A549 (cell line): ENCODE data around the gene PCOLCE2. TPM values are rescaled to one million over a fixed set of nuclear protein-coding genes. Genes with fewer than 3 reads are reported as not detected.
A peak's percentile ranks its signal among the peaks of the same experiment; 100 is the strongest.

ENCODE experiments used
- ATAC-seq, 2 experiments: fragments of 200-7000 bp in 1 of 2; fragments of >200 bp in 1 of 2; cut with Nextera tagmentation in 1 of 2; cut with Tn5 transposase in 1 of 2; 3 replicates each; pipeline versions ENCODE4 v1.8.0 to v1.9.1; 2018 to 2020; ENCODE audit warnings: mild to moderate bottlenecking in 1 of 2, moderate library complexity in 1 of 2
- CTCF ChIA-PET: fragments of 300-600 bp; sonication (Branson Sonifier 250); formaldehyde crosslinking; extraction: SDS; loops from one replicate; lab custom pipeline; 2021; ENCODE audit warnings: antibody characterized with exemption, inconsistent platforms; lab: Yijun Ruan, JAX
- POLR2A ChIA-PET: fragments of 350-600 bp; formaldehyde crosslinking; extraction: SDS; loops from one replicate; lab custom pipeline; 2021; ENCODE audit warnings: antibody characterized with exemption, inconsistent platforms; lab: Yijun Ruan, JAX
- DNase-seq, 2 experiments: peaks; one replicate each; pipeline versions ENCODE4 v3.0.0 to v3.0.0-alpha.2; 2011 to 2016; ENCODE audit warnings: low read depth in 1 of 2, low spot score in 1 of 2
- FAIRE-seq: peaks from 2 replicates; lab custom pipeline; 2011; peaks lifted over from hg19 to GRCh38; lab: Jason Lieb, UNC
- H3K27ac ChIP-seq, 2 experiments: fragments of >200 bp; sonication (Bioruptor Twin); formaldehyde crosslinking; 3 replicates each; pipeline ENCODE4 v1.5.1; 2016 to 2017
- H3K4me1 ChIP-seq: fragments of >200 bp; sonication (Bioruptor Twin); formaldehyde crosslinking; 3 replicates; pipeline ENCODE4 v1.6.1; 2016
- H3K4me2 ChIP-seq: fragments of >200 bp; sonication (Bioruptor Twin); formaldehyde crosslinking; 3 replicates; pipeline ENCODE4 v1.6.1; 2016
- H3K4me3 ChIP-seq: fragments of >200 bp; sonication (Bioruptor Twin); formaldehyde crosslinking; 3 replicates; pipeline ENCODE4 v1.5.1; 2016
- H3K9me3 ChIP-seq: fragments of >200 bp; sonication (Bioruptor Twin); formaldehyde crosslinking; 3 replicates; pipeline ENCODE4 v1.6.1; 2016
- ATOH8 ChIP-seq: fragments of 250-450 bp; sonication (Bioruptor Pico); IDR thresholded peaks from 2 replicates; pipeline ENCODE4 v1.5.0; 2020; ENCODE audit warnings: low read depth, mild to moderate bottlenecking, moderate library complexity
- BHLHE40 ChIP-seq: IDR thresholded peaks from 2 replicates; pipeline ENCODE4 v1.6.1; 2012; ENCODE audit warnings: low read depth, low read length, inconsistent platforms
- CBX2 ChIP-seq: fragments of 200-600 bp; sonication (generic); IDR thresholded peaks from 2 replicates; pipeline ENCODE4 v1.6.1; 2016; ENCODE audit warnings: low read depth, mild to moderate bottlenecking, borderline replicate concordance
- CBX8 ChIP-seq: fragments of 200-600 bp; sonication (generic); IDR thresholded peaks from 2 replicates; pipeline ENCODE4 v1.6.1; 2016
- CEBPB ChIP-seq, 2 experiments: fragments of >200 bp in 1 of 2; sonication (Bioruptor Twin) in 1 of 2; formaldehyde crosslinking in 1 of 2; IDR thresholded peaks; 2 replicates each; pipeline ENCODE4 v1.6.1; 2012 to 2016
- CHD4 ChIP-seq: fragments of 200-600 bp; sonication (generic); IDR thresholded peaks from 2 replicates; pipeline ENCODE4 v1.6.1; 2016; ENCODE audit warnings: antibody characterized with exemption, mild to moderate bottlenecking, borderline replicate concordance
- EHF ChIP-seq: fragments of 250-450 bp; sonication (Bioruptor Pico); IDR thresholded peaks from 2 replicates; pipeline ENCODE4 v1.5.0; 2020; ENCODE audit warnings: mild to moderate bottlenecking
- EP300 ChIP-seq, 2 experiments: fragments of >200 bp; sonication (Bioruptor Twin); formaldehyde crosslinking; IDR thresholded peaks; 2 replicates in 1 of 2; 3 replicates in 1 of 2; pipeline ENCODE4 v1.6.1; 2016 to 2017
- ESRRA ChIP-seq: fragments of 150-350 bp; IDR thresholded peaks from 2 replicates; pipeline ENCODE4 v1.6.1; 2014; ENCODE audit warnings: mild to moderate bottlenecking, low read length, borderline replicate concordance
- FOSB ChIP-seq: fragments of 250-450 bp; sonication (Bioruptor Pico); IDR thresholded peaks from 2 replicates; pipeline ENCODE4 v1.5.0; 2020; ENCODE audit warnings: mild to moderate bottlenecking, moderate library complexity
- FOSL2 ChIP-seq, 2 experiments: fragments of 450-650 bp in 1 of 2; fragments of >200 bp in 1 of 2; sonication (Bioruptor Twin) in 1 of 2; formaldehyde crosslinking; IDR thresholded peaks; 2 replicates each; pipeline versions ENCODE4 v1.5.0 to v1.6.1; 2016 to 2020; ENCODE audit warnings: mild to moderate bottlenecking in 1 of 2, moderate library complexity in 1 of 2
- FOXS1 ChIP-seq: fragments of 250-450 bp; sonication (Bioruptor Pico); IDR thresholded peaks from 2 replicates; pipeline ENCODE4 v1.5.0; 2020; ENCODE audit warnings: mild to moderate bottlenecking, moderate library complexity
- GATA3 ChIP-seq: IDR thresholded peaks from 2 replicates; pipeline ENCODE4 v1.6.1; 2012; ENCODE audit warnings: borderline replicate concordance
- HDAC2 ChIP-seq: fragments of 200-600 bp; sonication (generic); IDR thresholded peaks from 2 replicates; pipeline ENCODE4 v1.6.1; 2016
- HES2 ChIP-seq: fragments of >200 bp; sonication (Bioruptor Twin); formaldehyde crosslinking; IDR thresholded peaks from 2 replicates; pipeline ENCODE4 v1.6.1; 2016
- HEYL ChIP-seq: fragments of 250-450 bp; sonication (Bioruptor Pico); IDR thresholded peaks from 2 replicates; pipeline ENCODE4 v1.8.0; 2021; ENCODE audit warnings: mild to moderate bottlenecking, moderate library complexity
- HOXA7 ChIP-seq: fragments of 250-450 bp; sonication (Bioruptor Pico); IDR thresholded peaks from 2 replicates; pipeline ENCODE4 v1.5.0; 2020; ENCODE audit warnings: mild to moderate bottlenecking, moderate library complexity
- HOXB13 ChIP-seq: fragments of 250-450 bp; sonication (Bioruptor Pico); IDR thresholded peaks from 2 replicates; pipeline ENCODE4 v1.5.0; 2020; ENCODE audit warnings: low read depth, mild to moderate bottlenecking, moderate library complexity
- JUN ChIP-seq, 2 experiments: fragments of >200 bp; sonication (Bioruptor Twin); formaldehyde crosslinking; IDR thresholded peaks; 2 replicates in 1 of 2; 3 replicates in 1 of 2; pipeline ENCODE4 v1.6.1; 2016 to 2017
- JUNB ChIP-seq: fragments of >200 bp; sonication (Bioruptor Twin); formaldehyde crosslinking; IDR thresholded peaks from 2 replicates; pipeline ENCODE4 v1.6.1; 2016
- PHF8 ChIP-seq: fragments of 200-600 bp; sonication (generic); IDR thresholded peaks from 2 replicates; pipeline ENCODE4 v1.6.1; 2016; ENCODE audit warnings: low read depth, mild to moderate bottlenecking, antibody characterized with exemption, moderate library complexity, borderline replicate concordance
- REST ChIP-seq: fragments of 200-600 bp; sonication (generic); IDR thresholded peaks from 2 replicates; pipeline ENCODE4 v1.6.1; 2016; ENCODE audit warnings: antibody characterized with exemption, mild to moderate bottlenecking, moderate library complexity
- SREBF2 ChIP-seq: fragments of 450-650 bp; IDR thresholded peaks from 2 replicates; pipeline ENCODE4 v1.6.1; 2014; ENCODE audit warnings: mild to moderate bottlenecking, moderate library complexity
- TFCP2L1 ChIP-seq: fragments of 250-450 bp; sonication (Bioruptor Pico); IDR thresholded peaks from 2 replicates; pipeline ENCODE4 v1.5.0; 2021; ENCODE audit warnings: mild to moderate bottlenecking
- USF2 ChIP-seq: fragments of 450-650 bp; IDR thresholded peaks from 2 replicates; pipeline ENCODE4 v1.6.1; 2014; ENCODE audit warnings: antibody characterized with exemption
- ZFP36 ChIP-seq: fragments of 450-650 bp; IDR thresholded peaks from 2 replicates; pipeline ENCODE4 v1.6.1; 2014; ENCODE audit warnings: borderline replicate concordance; ENCODE audit not compliant: partially characterized antibody
- WGBS: methylation state at CpG from one replicate; pipeline ENCODE4 v1.1.6; 2017; ENCODE audit errors: missing lambda C conversion rate; 5-methylcytosine and 5-hydroxymethylcytosine counted together
- polyA plus RNA-seq, 4 experiments: library from polyadenylated mRNA; depleted of rRNA in 3 of 4; stranded (reverse); fragments of >200 nt; fragmentation: RNase III in 1 of 4; extraction: RNeasy Plus Mini Kit Qiagen cat#74134 plus additional on column Dnase treatment in 1 of 4; gene quantifications; 2 replicates in 3 of 4; 3 replicates in 1 of 4; pipeline ENCODE4 v1.2.3, GENCODE V29; 2011 to 2017

PCOLCE2 gene
- polyA plus RNA-seq, 2 of the 4 experiments (the other 2 are of a cell fraction), result 41.0 to 43.9 TPM

GRCh38 chr3:142809259-142809658 is 79.6 kb downstream of the PCOLCE2 start:
- POLR2A ChIA-PET, result no interaction called here
- no peak for DNase-seq
- TF ChIP-seq ZFP36, result no peak
- TF ChIP-seq HDAC2, result no peak
- TF ChIP-seq FOSL2 (IDR thresholded peaks at IDR 0.05), result no peak
- no peak for TF ChIP-seq FOSL2 (CRISPR knock-in tag; IDR thresholded peaks at IDR 0.05)
- no peak for TF ChIP-seq HOXB13 (CRISPR knock-in tag)
- TF ChIP-seq HEYL (CRISPR knock-in tag), result no peak
- TF ChIP-seq BHLHE40, result no peak
- TF ChIP-seq SREBF2, result no peak
- TF ChIP-seq REST, result no peak
- no peak for TF ChIP-seq TFCP2L1
- TF ChIP-seq CBX8, result no peak
- TF ChIP-seq ATOH8 (CRISPR knock-in tag), result no peak
- no peak for TF ChIP-seq ESRRA
- no peak for TF ChIP-seq FOSB (CRISPR knock-in tag)
- TF ChIP-seq FOXS1 (CRISPR knock-in tag), result no peak
- no peak for TF ChIP-seq CEBPB (IDR thresholded peaks at IDR 0.05)
- TF ChIP-seq HOXA7, result no peak
- TF ChIP-seq JUNB, result no peak
- no peak for TF ChIP-seq CHD4
- no peak for TF ChIP-seq CBX2
- no peak for TF ChIP-seq PHF8
- TF ChIP-seq, all 56 proteins: peak for 0
- Histone ChIP-seq H3K4me1 (peaks cover 13% of the 10 kb centered on the region; the same call in 2 of the 3 replicates), H3K27ac (peak overlapping the region in 1 of 2 experiments; percentile 81; a peak in 3 of 6 replicates), H3K4me3 (no peak overlapping the region), H3K4me2 (no peak overlapping the region), H3K9me3 (no peaks in the 10 kb centered on the region)
- CTCF ChIA-PET, result interaction anchor here (0.8 to 4.7 kb wide), 8 partner anchors 8 to 222 kb away, joined by 3 to 33 read pairs (median 4); partner anchors contain the start of gene TRPC1
- FAIRE-seq, result no peak
- WGBS, result 94% methylated on average over 3 of the region's 3 CpGs
- no peak for ATAC-seq

- Histone ChIP-seq H3K4me2 (peak overlapping the region; percentile 15; the same call in 2 of the 3 replicates), H3K4me3 (no peak overlapping the region), H3K27ac (peak overlapping the region; percentile 58 to 81; a peak in 5 of 6 replicates), H3K4me1 (peaks cover 13% of the 10 kb centered on the region; the same call in 2 of the 3 replicates), H3K9me3 (no peaks in the 10 kb centered on the region)
- peak; percentile 32 to 68 for DNase-seq
- CTCF ChIA-PET, result interaction anchor here (1.5 to 4.7 kb wide), 5 partner anchors 9 to 221 kb away, joined by 3 to 33 read pairs (median 4); partner anchors contain the start of gene TRPC1
- WGBS, result 65% methylated on average over 9 of the region's 9 CpGs
- POLR2A ChIA-PET, result no interaction called here
- peak; percentile 93 to 98 for ATAC-seq
- FAIRE-seq, result no peak
- no peak for TF ChIP-seq JUNB
- no peak for TF ChIP-seq REST
- TF ChIP-seq SREBF2, result no peak
- TF ChIP-seq CEBPB (IDR thresholded peaks at IDR 0.05), result peak in 1 of 2 experiments; percentile 42; a peak in 1 of 4 replicates
- TF ChIP-seq EHF (CRISPR knock-in tag), result no peak
- TF ChIP-seq USF2, result peak; percentile 51
- TF ChIP-seq FOSL2 (IDR thresholded peaks at IDR 0.05), result peak; percentile 79
- TF ChIP-seq FOSL2 (CRISPR knock-in tag; IDR thresholded peaks at IDR 0.05), result peak; percentile 66
- no peak for TF ChIP-seq GATA3
- no peak for TF ChIP-seq CBX8
- peak in 1 of 2 experiments; percentile 35; a peak in 1 of 5 replicates for TF ChIP-seq JUN (IDR thresholded peaks at IDR 0.05)
- TF ChIP-seq HES2, result peak; percentile 31; the same call in 1 of the 2 replicates
- peak in 1 of 2 experiments; percentile 36; a peak in 1 of 5 replicates for TF ChIP-seq EP300 (IDR thresholded peaks at IDR 0.05)
Observed at GRCh38 chr3:142808103-142808917, 80.6 kb downstream of the PCOLCE2 start.
